ENCODE measurements around the gene AUP1. TPM values are rescaled to one million over a fixed set of nuclear protein-coding genes. Genes with fewer than 3 reads are reported as not detected.
A peak's percentile ranks its signal among the peaks of the same experiment; 100 is the strongest.

AUP1 gene
- total and polyA plus RNA-seq, 2 experiments from 2014 or later: 98.7 to 105 TPM

DNA sequence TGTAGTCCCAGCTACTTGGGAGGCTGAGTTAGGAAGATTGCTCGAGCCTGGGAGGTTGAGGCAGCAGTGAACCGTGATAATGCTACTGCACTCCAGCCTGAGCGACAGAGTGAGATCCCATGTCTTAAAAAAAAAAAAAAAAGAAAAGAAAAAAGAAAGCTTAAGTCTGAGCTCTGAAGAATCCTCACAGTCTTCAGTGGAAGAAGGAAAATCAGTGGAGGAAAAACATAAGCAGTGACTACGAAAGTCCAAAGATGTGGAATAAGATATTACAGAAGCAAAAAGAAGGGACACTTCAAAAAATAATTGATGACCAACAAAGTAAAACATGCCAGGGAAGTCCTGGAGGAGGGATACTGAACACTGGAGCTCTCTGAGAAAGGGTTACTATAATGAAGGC lies 19.2 kb downstream of the AUP1 start:
- Histone ChIP-seq H3K36me3 (ENCODE audit: insufficient read depth) (peaks cover 4% of the 10 kb centered on the region; the same call in 1 of the 2 replicates), H3K9me2 (ENCODE audit: insufficient read depth) (no peaks in the 10 kb centered on the region), H3K27ac (ENCODE audit: low read depth) (no peak overlapping the region), H4K20me1 (replicated peaks; ENCODE audit: insufficient read depth) (no peaks in the 10 kb centered on the region), H2AFZ (no peak overlapping the region), H3K4me2 (no peak overlapping the region), H3F3A (replicated peaks; ENCODE audit: low read depth) (no peaks in the 10 kb centered on the region), H3K79me2 (replicated peaks; ENCODE audit: insufficient read depth) (peaks cover 8% of the 10 kb centered on the region), H3K4me1 (ENCODE audit: insufficient read depth) (peaks cover 24% of the 10 kb centered on the region), H3K4me3 (no peak overlapping the region), H3K27me3 (ENCODE audit: insufficient read depth) (peaks cover 92% of the 10 kb centered on the region)
- Mint-ChIP-seq H3K4me1 (peaks cover 25% of the 10 kb centered on the region), H3K4me3 (peak overlapping the region; percentile 5; the same call in 1 of the 3 replicates), H3K27me3 (ENCODE audit: insufficient read depth, low read depth, poor library complexity) (peaks cover 92% of the 10 kb centered on the region), H3K9me3 (peaks cover 10% of the 10 kb centered on the region), H3K36me3 (ENCODE audit: low read depth) (peaks cover 15% of the 10 kb centered on the region), H3K27ac (no peak overlapping the region)
- ATAC-seq (no peak), DNase-seq (ENCODE audit: low spot score) (no peak)
- TF ChIP-seq CREB1 (CRISPR knock-in tag; IDR thresholded peaks at IDR 0.05; ENCODE audit: low read depth) (no peak), POLR2AphosphoS5 (IDR thresholded peaks at IDR 0.05; ENCODE audit: low read depth) (no peak), EZH2 (IDR thresholded peaks at IDR 0.05; ENCODE audit: low read depth, unreplicated experiment) (peak; percentile 70), ZNF114 (CRISPR knock-in tag; IDR thresholded peaks at IDR 0.05) (no peak)

DNA sequence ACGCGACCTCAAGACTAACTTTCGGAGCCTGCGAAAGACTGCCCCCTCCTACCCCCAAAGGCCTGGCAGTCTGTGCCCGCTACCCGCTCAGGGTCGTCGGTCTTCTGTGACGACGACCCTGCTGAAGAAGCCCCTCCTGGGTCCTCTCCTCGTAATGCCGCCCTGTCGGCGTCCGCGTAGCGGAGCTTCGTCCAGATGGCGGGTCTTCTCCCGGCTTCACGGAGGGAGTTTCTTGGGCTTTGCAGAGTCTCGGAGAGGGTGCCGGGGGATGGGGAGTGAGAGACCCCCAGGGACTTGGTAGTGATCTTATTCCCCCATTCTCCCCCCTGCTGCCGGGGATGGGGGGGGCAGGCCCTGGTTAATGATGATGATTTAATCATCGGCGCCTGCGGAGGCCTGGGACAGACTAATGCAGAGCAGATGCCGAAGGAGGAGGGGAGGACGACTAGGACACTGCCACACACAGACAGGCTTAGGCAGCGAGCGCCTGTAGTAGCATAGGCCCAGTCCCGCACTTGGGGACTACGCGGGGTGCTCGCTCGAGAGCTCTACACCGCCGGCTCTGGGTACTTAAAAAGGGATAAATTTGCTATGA lies 21.5 kb downstream of the AUP1 start:
- Histone ChIP-seq H3K9me2 (ENCODE audit: insufficient read depth) (no peaks in the 10 kb centered on the region), H3K36me3 (ENCODE audit: insufficient read depth) (peaks cover 7% of the 10 kb centered on the region; the same call in 1 of the 2 replicates), H4K20me1 (replicated peaks; ENCODE audit: insufficient read depth) (peaks cover 3% of the 10 kb centered on the region), H2AFZ (peak overlapping the region; percentile 83), H3K4me1 (ENCODE audit: insufficient read depth) (peaks cover 20% of the 10 kb centered on the region), H3K4me2 (peak overlapping the region; percentile 86), H3K27ac (ENCODE audit: low read depth) (peak overlapping the region; percentile 78), H3F3A (replicated peaks; ENCODE audit: low read depth) (peaks cover 9% of the 10 kb centered on the region), H3K4me3 (peak overlapping the region; percentile 79), H3K27me3 (ENCODE audit: insufficient read depth) (peaks cover 92% of the 10 kb centered on the region), H3K79me2 (replicated peaks; ENCODE audit: insufficient read depth) (peaks cover 8% of the 10 kb centered on the region)
- H3K9me3 Mint-ChIP-seq: peaks cover 10% of the 10 kb centered on the region
- peaks cover 28% of the 10 kb centered on the region for H3K36me3 Mint-ChIP-seq (ENCODE audit: low read depth)
- ATAC-seq (peak; percentile 54), DNase-seq (ENCODE audit: low spot score) (peak; percentile 69)
- peak overlapping the region; percentile 98 for H3K4me3 Mint-ChIP-seq
- H3K27ac Mint-ChIP-seq: peak overlapping the region; percentile 99
- H3K4me1 Mint-ChIP-seq: peaks cover 30% of the 10 kb centered on the region
- peaks cover 96% of the 10 kb centered on the region for H3K27me3 Mint-ChIP-seq (ENCODE audit: insufficient read depth, low read depth, poor library complexity)
- TF ChIP-seq NANOG (IDR thresholded peaks at IDR 0.05; ENCODE audit: borderline replicate concordance) (no peak), POLR2AphosphoS5 (IDR thresholded peaks at IDR 0.05; ENCODE audit: low read depth) (no peak), STAT1 (IDR thresholded peaks at IDR 0.05; ENCODE audit: unreplicated experiment) (no peak), JUNB (IDR thresholded peaks at IDR 0.05; ENCODE audit: unreplicated experiment) (no peak), ZNF331 (CRISPR knock-in tag; IDR thresholded peaks at IDR 0.05; ENCODE audit: low read depth) (no peak), EZH2 (IDR thresholded peaks at IDR 0.05; ENCODE audit: low read depth, unreplicated experiment) (no peak), ZNF114 (CRISPR knock-in tag; IDR thresholded peaks at IDR 0.05) (no peak)
- TF ChIP-seq, protein P1, sequence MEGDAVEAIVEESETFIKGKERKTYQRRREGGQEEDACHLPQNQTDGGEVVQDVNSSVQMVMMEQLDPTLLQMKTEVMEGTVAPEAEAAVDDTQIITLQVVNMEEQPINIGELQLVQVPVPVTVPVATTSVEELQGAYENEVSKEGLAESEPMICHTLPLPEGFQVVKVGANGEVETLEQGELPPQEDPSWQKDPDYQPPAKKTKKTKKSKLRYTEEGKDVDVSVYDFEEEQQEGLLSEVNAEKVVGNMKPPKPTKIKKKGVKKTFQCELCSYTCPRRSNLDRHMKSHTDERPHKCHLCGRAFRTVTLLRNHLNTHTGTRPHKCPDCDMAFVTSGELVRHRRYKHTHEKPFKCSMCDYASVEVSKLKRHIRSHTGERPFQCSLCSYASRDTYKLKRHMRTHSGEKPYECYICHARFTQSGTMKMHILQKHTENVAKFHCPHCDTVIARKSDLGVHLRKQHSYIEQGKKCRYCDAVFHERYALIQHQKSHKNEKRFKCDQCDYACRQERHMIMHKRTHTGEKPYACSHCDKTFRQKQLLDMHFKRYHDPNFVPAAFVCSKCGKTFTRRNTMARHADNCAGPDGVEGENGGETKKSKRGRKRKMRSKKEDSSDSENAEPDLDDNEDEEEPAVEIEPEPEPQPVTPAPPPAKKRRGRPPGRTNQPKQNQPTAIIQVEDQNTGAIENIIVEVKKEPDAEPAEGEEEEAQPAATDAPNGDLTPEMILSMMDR (conservative IDR thresholded peaks at IDR 0.05; ENCODE audit: low read depth in 2 of 2): no peak
- TF ChIP-seq, protein P2, sequence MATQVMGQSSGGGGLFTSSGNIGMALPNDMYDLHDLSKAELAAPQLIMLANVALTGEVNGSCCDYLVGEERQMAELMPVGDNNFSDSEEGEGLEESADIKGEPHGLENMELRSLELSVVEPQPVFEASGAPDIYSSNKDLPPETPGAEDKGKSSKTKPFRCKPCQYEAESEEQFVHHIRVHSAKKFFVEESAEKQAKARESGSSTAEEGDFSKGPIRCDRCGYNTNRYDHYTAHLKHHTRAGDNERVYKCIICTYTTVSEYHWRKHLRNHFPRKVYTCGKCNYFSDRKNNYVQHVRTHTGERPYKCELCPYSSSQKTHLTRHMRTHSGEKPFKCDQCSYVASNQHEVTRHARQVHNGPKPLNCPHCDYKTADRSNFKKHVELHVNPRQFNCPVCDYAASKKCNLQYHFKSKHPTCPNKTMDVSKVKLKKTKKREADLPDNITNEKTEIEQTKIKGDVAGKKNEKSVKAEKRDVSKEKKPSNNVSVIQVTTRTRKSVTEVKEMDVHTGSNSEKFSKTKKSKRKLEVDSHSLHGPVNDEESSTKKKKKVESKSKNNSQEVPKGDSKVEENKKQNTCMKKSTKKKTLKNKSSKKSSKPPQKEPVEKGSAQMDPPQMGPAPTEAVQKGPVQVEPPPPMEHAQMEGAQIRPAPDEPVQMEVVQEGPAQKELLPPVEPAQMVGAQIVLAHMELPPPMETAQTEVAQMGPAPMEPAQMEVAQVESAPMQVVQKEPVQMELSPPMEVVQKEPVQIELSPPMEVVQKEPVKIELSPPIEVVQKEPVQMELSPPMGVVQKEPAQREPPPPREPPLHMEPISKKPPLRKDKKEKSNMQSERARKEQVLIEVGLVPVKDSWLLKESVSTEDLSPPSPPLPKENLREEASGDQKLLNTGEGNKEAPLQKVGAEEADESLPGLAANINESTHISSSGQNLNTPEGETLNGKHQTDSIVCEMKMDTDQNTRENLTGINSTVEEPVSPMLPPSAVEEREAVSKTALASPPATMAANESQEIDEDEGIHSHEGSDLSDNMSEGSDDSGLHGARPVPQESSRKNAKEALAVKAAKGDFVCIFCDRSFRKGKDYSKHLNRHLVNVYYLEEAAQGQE (IDR thresholded peaks at IDR 0.05; ENCODE audit: unreplicated experiment): no peak
- TF ChIP-seq, protein P3, sequence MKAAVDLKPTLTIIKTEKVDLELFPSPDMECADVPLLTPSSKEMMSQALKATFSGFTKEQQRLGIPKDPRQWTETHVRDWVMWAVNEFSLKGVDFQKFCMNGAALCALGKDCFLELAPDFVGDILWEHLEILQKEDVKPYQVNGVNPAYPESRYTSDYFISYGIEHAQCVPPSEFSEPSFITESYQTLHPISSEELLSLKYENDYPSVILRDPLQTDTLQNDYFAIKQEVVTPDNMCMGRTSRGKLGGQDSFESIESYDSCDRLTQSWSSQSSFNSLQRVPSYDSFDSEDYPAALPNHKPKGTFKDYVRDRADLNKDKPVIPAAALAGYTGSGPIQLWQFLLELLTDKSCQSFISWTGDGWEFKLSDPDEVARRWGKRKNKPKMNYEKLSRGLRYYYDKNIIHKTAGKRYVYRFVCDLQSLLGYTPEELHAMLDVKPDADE (IDR thresholded peaks at IDR 0.05): no peak
